ENCODE data around the gene IL4I1. TPM values are rescaled to one million over a fixed set of nuclear protein-coding genes. Genes with fewer than 3 reads are reported as not detected.

The IL4I1 gene
- total and polyA plus RNA-seq, 2 of the 8 experiments (the other 6 are each of a cell fraction or from before 2014, with no cell fraction given): 0.41 to 0.76 TPM

DNA sequence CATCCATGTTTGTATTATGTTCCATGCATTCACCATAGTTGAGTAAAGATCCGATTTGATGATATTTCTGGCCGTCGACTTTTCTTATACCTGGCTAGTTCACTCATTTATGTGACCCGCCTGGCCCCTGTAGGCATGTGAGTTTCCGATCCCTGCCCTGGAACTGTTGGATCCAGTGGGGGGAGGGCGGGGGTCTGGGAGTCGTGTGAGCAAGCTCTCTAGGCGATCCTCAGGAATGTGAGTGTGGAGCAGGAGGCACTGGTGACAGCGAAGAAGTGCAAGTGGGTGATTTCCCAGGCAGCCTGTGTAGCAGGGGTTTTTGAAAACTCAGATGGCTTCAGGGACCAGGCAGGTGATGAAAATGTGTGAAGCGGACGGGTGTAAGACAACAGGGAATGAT is 56.4 kb downstream of the IL4I1 start (continued):
- TF ChIP-seq, protein P1, sequence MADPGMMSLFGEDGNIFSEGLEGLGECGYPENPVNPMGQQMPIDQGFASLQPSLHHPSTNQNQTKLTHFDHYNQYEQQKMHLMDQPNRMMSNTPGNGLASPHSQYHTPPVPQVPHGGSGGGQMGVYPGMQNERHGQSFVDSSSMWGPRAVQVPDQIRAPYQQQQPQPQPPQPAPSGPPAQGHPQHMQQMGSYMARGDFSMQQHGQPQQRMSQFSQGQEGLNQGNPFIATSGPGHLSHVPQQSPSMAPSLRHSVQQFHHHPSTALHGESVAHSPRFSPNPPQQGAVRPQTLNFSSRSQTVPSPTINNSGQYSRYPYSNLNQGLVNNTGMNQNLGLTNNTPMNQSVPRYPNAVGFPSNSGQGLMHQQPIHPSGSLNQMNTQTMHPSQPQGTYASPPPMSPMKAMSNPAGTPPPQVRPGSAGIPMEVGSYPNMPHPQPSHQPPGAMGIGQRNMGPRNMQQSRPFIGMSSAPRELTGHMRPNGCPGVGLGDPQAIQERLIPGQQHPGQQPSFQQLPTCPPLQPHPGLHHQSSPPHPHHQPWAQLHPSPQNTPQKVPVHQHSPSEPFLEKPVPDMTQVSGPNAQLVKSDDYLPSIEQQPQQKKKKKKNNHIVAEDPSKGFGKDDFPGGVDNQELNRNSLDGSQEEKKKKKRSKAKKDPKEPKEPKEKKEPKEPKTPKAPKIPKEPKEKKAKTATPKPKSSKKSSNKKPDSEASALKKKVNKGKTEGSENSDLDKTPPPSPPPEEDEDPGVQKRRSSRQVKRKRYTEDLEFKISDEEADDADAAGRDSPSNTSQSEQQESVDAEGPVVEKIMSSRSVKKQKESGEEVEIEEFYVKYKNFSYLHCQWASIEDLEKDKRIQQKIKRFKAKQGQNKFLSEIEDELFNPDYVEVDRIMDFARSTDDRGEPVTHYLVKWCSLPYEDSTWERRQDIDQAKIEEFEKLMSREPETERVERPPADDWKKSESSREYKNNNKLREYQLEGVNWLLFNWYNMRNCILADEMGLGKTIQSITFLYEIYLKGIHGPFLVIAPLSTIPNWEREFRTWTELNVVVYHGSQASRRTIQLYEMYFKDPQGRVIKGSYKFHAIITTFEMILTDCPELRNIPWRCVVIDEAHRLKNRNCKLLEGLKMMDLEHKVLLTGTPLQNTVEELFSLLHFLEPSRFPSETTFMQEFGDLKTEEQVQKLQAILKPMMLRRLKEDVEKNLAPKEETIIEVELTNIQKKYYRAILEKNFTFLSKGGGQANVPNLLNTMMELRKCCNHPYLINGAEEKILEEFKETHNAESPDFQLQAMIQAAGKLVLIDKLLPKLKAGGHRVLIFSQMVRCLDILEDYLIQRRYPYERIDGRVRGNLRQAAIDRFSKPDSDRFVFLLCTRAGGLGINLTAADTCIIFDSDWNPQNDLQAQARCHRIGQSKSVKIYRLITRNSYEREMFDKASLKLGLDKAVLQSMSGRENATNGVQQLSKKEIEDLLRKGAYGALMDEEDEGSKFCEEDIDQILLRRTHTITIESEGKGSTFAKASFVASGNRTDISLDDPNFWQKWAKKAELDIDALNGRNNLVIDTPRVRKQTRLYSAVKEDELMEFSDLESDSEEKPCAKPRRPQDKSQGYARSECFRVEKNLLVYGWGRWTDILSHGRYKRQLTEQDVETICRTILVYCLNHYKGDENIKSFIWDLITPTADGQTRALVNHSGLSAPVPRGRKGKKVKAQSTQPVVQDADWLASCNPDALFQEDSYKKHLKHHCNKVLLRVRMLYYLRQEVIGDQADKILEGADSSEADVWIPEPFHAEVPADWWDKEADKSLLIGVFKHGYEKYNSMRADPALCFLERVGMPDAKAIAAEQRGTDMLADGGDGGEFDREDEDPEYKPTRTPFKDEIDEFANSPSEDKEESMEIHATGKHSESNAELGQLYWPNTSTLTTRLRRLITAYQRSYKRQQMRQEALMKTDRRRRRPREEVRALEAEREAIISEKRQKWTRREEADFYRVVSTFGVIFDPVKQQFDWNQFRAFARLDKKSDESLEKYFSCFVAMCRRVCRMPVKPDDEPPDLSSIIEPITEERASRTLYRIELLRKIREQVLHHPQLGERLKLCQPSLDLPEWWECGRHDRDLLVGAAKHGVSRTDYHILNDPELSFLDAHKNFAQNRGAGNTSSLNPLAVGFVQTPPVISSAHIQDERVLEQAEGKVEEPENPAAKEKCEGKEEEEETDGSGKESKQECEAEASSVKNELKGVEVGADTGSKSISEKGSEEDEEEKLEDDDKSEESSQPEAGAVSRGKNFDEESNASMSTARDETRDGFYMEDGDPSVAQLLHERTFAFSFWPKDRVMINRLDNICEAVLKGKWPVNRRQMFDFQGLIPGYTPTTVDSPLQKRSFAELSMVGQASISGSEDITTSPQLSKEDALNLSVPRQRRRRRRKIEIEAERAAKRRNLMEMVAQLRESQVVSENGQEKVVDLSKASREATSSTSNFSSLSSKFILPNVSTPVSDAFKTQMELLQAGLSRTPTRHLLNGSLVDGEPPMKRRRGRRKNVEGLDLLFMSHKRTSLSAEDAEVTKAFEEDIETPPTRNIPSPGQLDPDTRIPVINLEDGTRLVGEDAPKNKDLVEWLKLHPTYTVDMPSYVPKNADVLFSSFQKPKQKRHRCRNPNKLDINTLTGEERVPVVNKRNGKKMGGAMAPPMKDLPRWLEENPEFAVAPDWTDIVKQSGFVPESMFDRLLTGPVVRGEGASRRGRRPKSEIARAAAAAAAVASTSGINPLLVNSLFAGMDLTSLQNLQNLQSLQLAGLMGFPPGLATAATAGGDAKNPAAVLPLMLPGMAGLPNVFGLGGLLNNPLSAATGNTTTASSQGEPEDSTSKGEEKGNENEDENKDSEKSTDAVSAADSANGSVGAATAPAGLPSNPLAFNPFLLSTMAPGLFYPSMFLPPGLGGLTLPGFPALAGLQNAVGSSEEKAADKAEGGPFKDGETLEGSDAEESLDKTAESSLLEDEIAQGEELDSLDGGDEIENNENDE (IDR thresholded peaks at IDR 0.05; ENCODE audit: insufficient replicate concordance, low read length): no peak
- TF ChIP-seq JUN (IDR thresholded peaks at IDR 0.05; ENCODE audit: low read depth, low read length) (no peak), ASH2L (IDR thresholded peaks at IDR 0.05; ENCODE audit: low read length) (no peak), BRCA1 (IDR thresholded peaks at IDR 0.05; ENCODE audit: low read depth, low read length) (no peak), RFX5 (IDR thresholded peaks at IDR 0.05; ENCODE audit: borderline replicate concordance, low read depth, low read length) (no peak), SAP30 (IDR thresholded peaks at IDR 0.05; ENCODE audit: insufficient read depth, insufficient replicate concordance, low read length) (no peak)

Measured in H1 (cell line).